Breast epithelium (tissue), 4 donors: ENCODE measurements around the gene PCDH18. TPM values are rescaled to one million over a fixed set of nuclear protein-coding genes. Genes with fewer than 3 reads are reported as not detected.
"Not testable (repeated sequence)": the region's sequence is repeated elsewhere in the genome, so short reads cannot be mapped to it uniquely, and the experiment has no call there.

Experiments used
- DNase-seq, 2 donors: peaks; one replicate each; pipeline ENCODE4 v3.0.0-alpha.2; 2019; ENCODE audit warnings: low spot score in 2 of 2
- H3K27ac ChIP-seq, 2 donors: fragments of 200-600 bp; sonication (generic) in 1 of 2; one replicate each; pipeline ENCODE4 v1.5.1; 2016 to 2019; ENCODE audit warnings: mild to moderate bottlenecking in 1 of 2
- H3K27me3 ChIP-seq, 2 donors: fragments of 200-600 bp; sonication (generic) in 1 of 2; one replicate each; pipeline versions ENCODE4 v1.5.1 to v1.6.0; 2017 to 2019; ENCODE audit warnings: control low read depth in 1 of 2, mild to moderate bottlenecking in 1 of 2
- H3K36me3 ChIP-seq: fragments of 200-600 bp; one replicate; pipeline ENCODE4 v1.5.1; 2019
- H3K4me1 ChIP-seq, 2 donors: fragments of 200-600 bp; sonication (generic); one replicate each; pipeline ENCODE4 v1.5.1; 2016 to 2019; ENCODE audit warnings: control low read depth in 1 of 2
- H3K4me3 ChIP-seq, 3 donors: fragments of 200-600 bp; sonication (generic); 1 replicate in 2 of 3; 2 replicates in 1 of 3; pipeline ENCODE4 v1.5.1; 2016 to 2019; ENCODE audit warnings: mild to moderate bottlenecking in 3 of 3, moderate library complexity in 2 of 3
- H3K9me3 ChIP-seq, 2 donors: fragments of 200-600 bp; sonication (generic) in 1 of 2; one replicate each; pipeline ENCODE4 v1.5.1; 2016 to 2019; ENCODE audit warnings: control low read depth in 1 of 2
- POLR2A ChIP-seq: fragments of 450-650 bp; IDR thresholded peaks from one replicate; pipeline ENCODE4 v1.6.1; 2016; ENCODE audit warnings: antibody characterized with exemption, mild to moderate bottlenecking, moderate library complexity
- POLR2AphosphoS5 ChIP-seq, 3 donors: sonication (generic); formaldehyde crosslinking; IDR thresholded peaks; one replicate each; pipeline ENCODE4 v1.6.1; 2017; ENCODE audit warnings: antibody characterized with exemption in 3 of 3
- intact Hi-C: fragments of 100-400 bp; cut with DNase I; formaldehyde crosslinking; loops from one replicate; pipeline ENCODE4 v1.15.1; 2023; ENCODE audit warnings: low total_unique reads
- total RNA-seq, 3 donors: library from RNA; depleted of rRNA; stranded (reverse); fragments of >200 nt; gene quantifications; one replicate each; pipeline ENCODE4 v1.1.0, GENCODE V29; 2016
- TF ChIP-seq, protein P1 (sequence below), 3 donors: fragments of 450-650 bp; IDR thresholded peaks; one replicate each; pipeline ENCODE4 v1.5.1; 2016 to 2017; ENCODE audit warnings: antibody characterized with exemption in 3 of 3, mild to moderate bottlenecking in 3 of 3, moderate library complexity in 3 of 3

Gene PCDH18
- total RNA-seq, 3 donors from 2014 or later, result 34.2 to 67.2 (median 52.1) TPM

DNA sequence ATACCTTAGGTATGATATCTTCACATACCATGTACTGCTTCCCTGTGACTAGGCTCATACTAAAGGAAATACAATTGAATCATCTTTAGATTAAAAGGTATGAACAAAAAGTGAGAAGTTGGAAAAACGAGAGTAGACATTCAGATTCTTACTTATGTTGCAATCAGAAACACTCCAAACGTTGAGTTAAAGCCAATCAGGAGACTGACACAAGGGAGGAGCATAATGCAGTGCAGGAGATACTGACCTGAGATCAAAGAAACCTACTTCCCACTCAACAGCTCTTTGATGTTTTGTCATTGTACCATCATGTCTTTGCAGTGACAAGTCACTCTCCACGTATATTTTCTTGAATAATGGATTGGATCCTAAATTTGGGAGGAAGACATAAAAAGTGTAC lies 8.9 kb upstream of the PCDH18 start:
- H3K4me3 ChIP-seq, result peak overlapping the region in 1 of 3 donors; percentile 56
- TF ChIP-seq POLR2A (no peak), POLR2AphosphoS5 (IDR thresholded peaks at IDR 0.05) (no peak)
- TF ChIP-seq, protein P1, sequence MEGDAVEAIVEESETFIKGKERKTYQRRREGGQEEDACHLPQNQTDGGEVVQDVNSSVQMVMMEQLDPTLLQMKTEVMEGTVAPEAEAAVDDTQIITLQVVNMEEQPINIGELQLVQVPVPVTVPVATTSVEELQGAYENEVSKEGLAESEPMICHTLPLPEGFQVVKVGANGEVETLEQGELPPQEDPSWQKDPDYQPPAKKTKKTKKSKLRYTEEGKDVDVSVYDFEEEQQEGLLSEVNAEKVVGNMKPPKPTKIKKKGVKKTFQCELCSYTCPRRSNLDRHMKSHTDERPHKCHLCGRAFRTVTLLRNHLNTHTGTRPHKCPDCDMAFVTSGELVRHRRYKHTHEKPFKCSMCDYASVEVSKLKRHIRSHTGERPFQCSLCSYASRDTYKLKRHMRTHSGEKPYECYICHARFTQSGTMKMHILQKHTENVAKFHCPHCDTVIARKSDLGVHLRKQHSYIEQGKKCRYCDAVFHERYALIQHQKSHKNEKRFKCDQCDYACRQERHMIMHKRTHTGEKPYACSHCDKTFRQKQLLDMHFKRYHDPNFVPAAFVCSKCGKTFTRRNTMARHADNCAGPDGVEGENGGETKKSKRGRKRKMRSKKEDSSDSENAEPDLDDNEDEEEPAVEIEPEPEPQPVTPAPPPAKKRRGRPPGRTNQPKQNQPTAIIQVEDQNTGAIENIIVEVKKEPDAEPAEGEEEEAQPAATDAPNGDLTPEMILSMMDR (IDR thresholded peaks at IDR 0.05), result no peak
- no peaks in the 10 kb centered on the region for H3K9me3 ChIP-seq
- no peaks in the 10 kb centered on the region for H3K36me3 ChIP-seq
- intact Hi-C loops, result no loop called here
- H3K27me3 ChIP-seq, result no peaks in the 10 kb centered on the region
- no peaks in the 10 kb centered on the region for H3K4me1 ChIP-seq
- H3K27ac ChIP-seq, result peak overlapping the region; percentile 56 to 80
- DNase-seq, result no peak

GRCh38 chr4:137540356-137540755 lies 8.1 kb upstream of the PCDH18 start:
- H3K36me3 ChIP-seq, result no peaks in the 10 kb centered on the region
- no peak for DNase-seq
- no peak overlapping the region for H3K27ac ChIP-seq
- no peak overlapping the region for H3K4me3 ChIP-seq
- TF ChIP-seq POLR2AphosphoS5 (IDR thresholded peaks at IDR 0.05), result no peak
- TF ChIP-seq, protein P1 (IDR thresholded peaks at IDR 0.05), result no peak
- TF ChIP-seq POLR2A, result no peak
- intact Hi-C loops, result no loop called here
- H3K4me1 ChIP-seq, result no peaks in the 10 kb centered on the region
- no peaks in the 10 kb centered on the region for H3K9me3 ChIP-seq
- no peaks in the 10 kb centered on the region for H3K27me3 ChIP-seq

GRCh38 chr4:137538526-137538925 lies 6.2 kb upstream of the PCDH18 start:
- no peaks in the 10 kb centered on the region for H3K4me1 ChIP-seq
- no peak overlapping the region for H3K27ac ChIP-seq
- H3K4me3 ChIP-seq, result no peak overlapping the region
- intact Hi-C loops, result no loop called here
- H3K9me3 ChIP-seq, result no peaks in the 10 kb centered on the region
- no peaks in the 10 kb centered on the region for H3K36me3 ChIP-seq
- DNase-seq, result no peak
- H3K27me3 ChIP-seq, result no peaks in the 10 kb centered on the region
- TF ChIP-seq, protein P1 (IDR thresholded peaks at IDR 0.05), result no peak
- TF ChIP-seq POLR2A (no peak), POLR2AphosphoS5 (IDR thresholded peaks at IDR 0.05) (no peak)

DNA sequence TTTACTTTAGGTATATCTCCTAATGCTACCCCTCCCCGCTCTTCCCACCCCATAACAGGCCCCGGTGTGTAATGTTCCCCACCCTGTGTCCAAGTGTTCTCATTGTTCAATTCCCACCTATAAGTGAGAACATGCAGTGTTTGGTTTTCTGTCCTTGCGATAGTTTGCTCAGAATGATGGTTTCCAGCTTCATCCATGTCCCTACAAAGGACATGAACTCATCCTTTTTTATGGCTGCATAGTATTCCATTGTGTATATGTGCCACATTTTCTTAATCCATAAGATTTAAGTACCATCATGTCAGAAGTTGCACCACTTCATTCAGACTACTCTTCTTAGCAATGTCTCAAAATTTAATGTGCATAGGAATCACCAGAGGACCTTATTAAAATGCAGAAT lies 5.5 kb upstream of the PCDH18 start:
- H3K4me3 ChIP-seq, DNase-seq, H3K27me3 ChIP-seq, H3K27ac ChIP-seq, H3K36me3 ChIP-seq, H3K4me1 ChIP-seq, intact Hi-C loops, H3K9me3 ChIP-seq: not testable (repeated sequence)

DNA sequence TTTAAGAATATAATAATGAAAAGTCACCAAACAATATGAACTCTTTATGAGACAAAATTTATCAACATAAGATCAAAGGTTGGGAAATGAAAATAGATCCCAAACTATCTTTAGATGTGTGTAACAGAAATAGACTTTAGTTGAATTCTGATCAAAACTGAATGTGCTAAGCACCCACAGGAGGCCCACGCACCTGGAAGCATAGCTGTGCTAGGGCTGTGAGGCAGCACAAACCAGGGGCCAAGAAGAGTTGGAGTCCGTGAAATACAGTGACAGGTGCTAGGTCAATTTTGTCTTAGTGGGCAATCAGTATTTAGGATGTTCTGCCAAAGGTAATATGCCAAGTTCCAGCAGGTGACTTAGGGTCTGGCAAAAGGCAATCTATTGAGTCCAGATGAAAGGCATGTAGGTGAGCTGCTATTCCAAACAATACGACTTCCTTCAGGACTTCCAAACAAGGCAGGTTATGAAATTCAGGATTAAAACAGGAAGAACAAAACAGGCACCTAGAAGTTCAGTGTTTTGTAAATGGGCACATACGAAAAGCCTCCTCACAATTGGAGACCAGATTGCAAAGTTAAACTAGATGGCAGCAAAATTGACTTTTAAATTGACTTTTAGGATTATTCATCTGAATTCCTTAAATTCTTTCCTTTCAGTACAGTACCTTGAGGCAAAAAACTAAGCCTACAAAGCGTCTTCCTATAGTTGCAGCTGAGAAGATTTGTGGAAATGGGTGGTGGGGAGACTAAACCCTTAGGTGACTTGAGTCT lies 4.7 kb upstream of the PCDH18 start:
- H3K36me3 ChIP-seq, result no peaks in the 10 kb centered on the region
- intact Hi-C loops, result no loop called here
- H3K4me3 ChIP-seq, result no peak overlapping the region
- H3K4me1 ChIP-seq, result no peaks in the 10 kb centered on the region
- H3K27me3 ChIP-seq, result no peaks in the 10 kb centered on the region
- no peaks in the 10 kb centered on the region for H3K9me3 ChIP-seq
- no peak for TF ChIP-seq POLR2AphosphoS5 (IDR thresholded peaks at IDR 0.05)
- TF ChIP-seq, protein P1 (IDR thresholded peaks at IDR 0.05), result no peak
- TF ChIP-seq POLR2A, result no peak
- no peak for DNase-seq
- peak overlapping the region in 1 of 2 donors; percentile 49 for H3K27ac ChIP-seq
